Keratinocyte (primary cell): ENCODE results near the gene PDZD2. TPM values are rescaled to one million over a fixed set of nuclear protein-coding genes. Genes with fewer than 3 reads are reported as not detected.

Experiments
- DNase-seq: peaks from one replicate; pipeline ENCODE4 v3.0.0-alpha.2; 2011; ENCODE audit warnings: low read depth, missing footprints, low spot score
- FAIRE-seq: peaks from 2 replicates; lab custom pipeline; 2011; peaks lifted over from hg19 to GRCh38; lab: Jason Lieb, UNC
- H2AFZ ChIP-seq: 2 replicates; pipeline ENCODE4 v1.6.0; 2012; ENCODE audit warnings: low read length, control low read depth, inconsistent platforms; ENCODE audit not compliant: control insufficient read depth
- H3K27ac ChIP-seq: 2 replicates; pipeline ENCODE4 v1.5.1; 2011; ENCODE audit warnings: low read length; ENCODE audit not compliant: control insufficient read depth, insufficient read depth
- H3K27me3 ChIP-seq: 3 replicates; pipeline ENCODE4 v1.6.0; 2011; ENCODE audit warnings: low read length; ENCODE audit not compliant: control insufficient read depth, insufficient read depth; ENCODE audit errors: extremely low read depth
- H3K36me3 ChIP-seq, 2 experiments: 2 replicates in 1 of 2; 3 replicates in 1 of 2; pipeline ENCODE4 v1.5.1; 2011; ENCODE audit warnings: low read length in 2 of 2, mild to moderate bottlenecking in 1 of 2; ENCODE audit not compliant: control insufficient read depth in 2 of 2, insufficient read depth in 2 of 2; ENCODE audit errors: extremely low read depth in 1 of 2
- H3K4me1 ChIP-seq: 3 replicates; pipeline ENCODE4 v1.5.1; 2011; ENCODE audit warnings: low read length; ENCODE audit not compliant: control insufficient read depth, insufficient read depth; ENCODE audit errors: extremely low read depth
- H3K4me2 ChIP-seq: 3 replicates; pipeline ENCODE4 v1.6.0; 2011; ENCODE audit warnings: low read depth, low read length; ENCODE audit not compliant: control insufficient read depth, insufficient read depth; ENCODE audit errors: extremely low read depth
- H3K4me3 ChIP-seq, 3 experiments: fragments of 200-600 bp in 1 of 3; sonication (generic) in 1 of 3; 2 replicates in 2 of 3; 3 replicates in 1 of 3; pipeline ENCODE4 v1.5.1; 2011 to 2016; ENCODE audit warnings: low read length in 3 of 3, mild to moderate bottlenecking in 3 of 3, control low read depth in 2 of 3, inconsistent platforms in 1 of 3, low read depth in 1 of 3, mixed read lengths in 1 of 3, mixed run types in 1 of 3, moderate library complexity in 1 of 3; ENCODE audit not compliant: control insufficient read depth in 2 of 3, insufficient read depth in 2 of 3; ENCODE audit errors: extremely low read depth in 1 of 3
- H3K79me2 ChIP-seq: 2 replicates; pipeline ENCODE4 v1.6.0; 2012; ENCODE audit warnings: low read length; ENCODE audit not compliant: control insufficient read depth, insufficient read depth
- H3K9ac ChIP-seq: 3 replicates; pipeline ENCODE4 v1.6.0; 2011; ENCODE audit warnings: low read length; ENCODE audit not compliant: control insufficient read depth, insufficient read depth; ENCODE audit errors: extremely low read depth
- H3K9me1 ChIP-seq: 3 replicates; pipeline ENCODE4 v1.6.0; 2011; ENCODE audit warnings: low read length; ENCODE audit not compliant: control insufficient read depth, insufficient read depth; ENCODE audit errors: extremely low read depth
- H3K9me3 ChIP-seq: 2 replicates; pipeline ENCODE4 v1.5.1; 2012; ENCODE audit warnings: low read depth, low read length; ENCODE audit not compliant: control insufficient read depth
- H4K20me1 ChIP-seq: 3 replicates; pipeline ENCODE4 v1.6.0; 2011; ENCODE audit warnings: low read length; ENCODE audit not compliant: control insufficient read depth, insufficient read depth; ENCODE audit errors: extremely low read depth
- CTCF ChIP-seq, 3 experiments: IDR thresholded peaks in 1 of 3; conservative IDR thresholded peaks in 1 of 3; optimal IDR thresholded peaks in 1 of 3; 2 replicates in 2 of 3; 3 replicates in 1 of 3; pipeline versions ENCODE3 to v1.5.1; 2011; ENCODE audit warnings: low read length in 3 of 3, mild to moderate bottlenecking in 3 of 3, moderate library complexity in 2 of 3, control low read depth in 1 of 3, inconsistent platforms in 1 of 3; ENCODE audit not compliant: insufficient read depth in 2 of 3; ENCODE audit errors: extremely low read depth in 1 of 3
- EZH2 ChIP-seq: IDR thresholded peaks from one replicate; pipeline ENCODE4 v1.6.1; 2012; ENCODE audit warnings: inconsistent platforms, mild to moderate bottlenecking, low read length, moderate library complexity
- dilution Hi-C: fragments of 300-500 bp; cut with MboI; formaldehyde crosslinking; loops from one replicate; pipeline ENCODE4 v1.7.0; 2020; ENCODE audit warnings: low sequenced_read_pairs; ENCODE audit not compliant: extremely low pct_ligation_motif_present
- polyA plus RNA-seq, 5 experiments: library from polyadenylated mRNA; depleted of rRNA in 3 of 5; stranded (reverse) in 3 of 5; stranded (forward) in 1 of 5; unstranded in 1 of 5; fragments of >200 nt; gene quantifications; 1 replicate in 1 of 5; 2 replicates in 3 of 5; 3 replicates in 1 of 5; pipeline versions ENCODE4 v1.2.1 to v1.2.3, GENCODE V29; 2011 to 2012; ENCODE audit warnings: missing spikeins in 2 of 5, low read depth in 1 of 5, low replicate concordance in 1 of 5

PDZD2 gene
- polyA plus RNA-seq, 1 donor (not counting 4 experiments of a cell fraction or from before 2014, with no cell fraction given): 7.3 TPM

DNA sequence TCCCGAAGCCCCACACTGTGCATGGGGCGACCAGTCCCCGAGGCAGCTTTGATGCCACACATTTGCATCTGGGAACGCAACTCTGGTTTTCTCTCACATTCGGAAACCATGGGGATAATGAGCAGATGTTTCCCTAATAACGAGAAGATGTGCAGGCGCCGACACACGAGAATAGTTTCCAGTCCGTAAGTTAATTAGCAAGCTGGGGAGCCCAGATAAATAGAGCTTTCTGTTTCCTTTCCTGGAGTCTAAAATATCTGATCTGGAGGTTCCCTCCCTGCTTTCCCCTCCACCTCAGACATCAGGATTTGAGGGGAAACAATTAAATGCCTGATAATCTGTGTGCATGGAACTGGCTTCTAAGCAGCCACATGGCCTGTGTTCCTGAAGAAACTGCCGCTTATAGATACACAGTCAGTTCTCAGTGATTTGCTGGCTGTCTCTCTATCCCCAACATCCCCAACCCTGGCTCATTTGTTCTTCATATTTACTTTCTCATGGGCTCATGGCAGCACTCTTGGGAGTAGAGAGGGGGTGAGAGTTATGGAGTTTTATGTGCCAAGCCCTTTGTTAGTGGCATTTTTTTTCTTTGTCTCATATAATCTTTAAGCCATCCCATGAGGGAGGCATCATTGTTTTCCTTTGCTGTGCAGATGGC lies 62.8 kb downstream of the PDZD2 start:
- Histone ChIP-seq H3K4me3 (no peak overlapping the region), H3K9me3 (no peaks in the 10 kb centered on the region), H4K20me1 (no peaks in the 10 kb centered on the region), H3K36me3 (no peaks in the 10 kb centered on the region), H3K9ac (no peak overlapping the region), H3K4me1 (no peaks in the 10 kb centered on the region), H2AFZ (no peak overlapping the region), H3K79me2 (no peaks in the 10 kb centered on the region), H3K9me1 (no peaks in the 10 kb centered on the region), H3K27me3 (no peaks in the 10 kb centered on the region), H3K27ac (no peak overlapping the region), H3K4me2 (no peak overlapping the region)
- TF ChIP-seq CTCF (optimal IDR thresholded peaks at IDR 0.05 in 1 of 3, IDR thresholded peaks at IDR 0.05 in 1 of 3, conservative IDR thresholded peaks at IDR 0.05 in 1 of 3; ENCODE audit: extremely low read depth in 1 of 3, insufficient read depth in 2 of 3, low read length in 3 of 3) (no peak), EZH2 (no peak)
- FAIRE-seq (no peak), DNase-seq (no peak)
- dilution Hi-C loops: no loop called here

DNA sequence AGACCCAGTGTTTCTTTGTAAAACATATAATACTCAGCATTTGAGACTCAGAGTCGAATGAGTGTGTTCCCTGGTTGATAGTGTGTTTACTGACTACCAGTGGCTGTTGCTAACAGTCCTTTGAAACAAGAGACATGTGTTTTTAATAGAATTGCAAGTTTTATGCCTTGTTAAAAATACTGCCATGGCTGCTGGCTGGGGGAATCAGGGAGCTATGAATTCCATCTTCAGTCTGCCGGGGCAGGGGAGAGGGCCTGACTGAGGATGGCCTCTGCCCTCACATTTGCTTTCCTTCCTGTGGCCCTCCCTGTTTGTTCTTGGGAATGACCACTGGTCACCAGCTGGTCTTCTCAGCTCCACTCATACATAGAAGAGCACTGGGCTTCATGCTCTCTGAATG lies 63.8 kb downstream of the PDZD2 start:
- Histone ChIP-seq H3K9ac (no peak overlapping the region), H3K27ac (no peak overlapping the region)
- FAIRE-seq: no peak

More for the DNA sequence above, 63.8 kb downstream of the PDZD2 start:
- H3K79me2 ChIP-seq: no peaks in the 10 kb centered on the region
- H3K9me3 ChIP-seq: no peaks in the 10 kb centered on the region
- no peak for TF ChIP-seq CTCF (optimal IDR thresholded peaks at IDR 0.05 in 1 of 3, IDR thresholded peaks at IDR 0.05 in 1 of 3, conservative IDR thresholded peaks at IDR 0.05 in 1 of 3; ENCODE audit: extremely low read depth in 1 of 3, insufficient read depth in 2 of 3, low read length in 3 of 3)
- TF ChIP-seq EZH2: no peak
- no peaks in the 10 kb centered on the region for H3K9me1 ChIP-seq
- H3K27me3 ChIP-seq: no peaks in the 10 kb centered on the region
- H3K4me2 ChIP-seq: no peak overlapping the region
- H3K4me1 ChIP-seq: no peaks in the 10 kb centered on the region
- H3K36me3 ChIP-seq: no peaks in the 10 kb centered on the region
- H3K4me3 ChIP-seq: no peak overlapping the region
- DNase-seq: no peak
- dilution Hi-C loops: no loop called here
- H2AFZ ChIP-seq: no peak overlapping the region
- no peaks in the 10 kb centered on the region for H4K20me1 ChIP-seq
